ENCODE data around the gene FGF2. TPM values are rescaled to one million over a fixed set of nuclear protein-coding genes. Genes with fewer than 3 reads are reported as not detected.

Gene FGF2
- total RNA-seq, 1 donor from 2014 or later, result 5.5 TPM

Other genes starting within 250 kb of the FGF2 start
- not detected for gene IL21, start 205.8 kb upstream of the FGF2 start, total RNA-seq
- 6.8 TPM for gene BBS12, start 94.1 kb upstream of the FGF2 start, total RNA-seq
- 16.4 TPM for gene NUDT6, start 95.8 kb downstream of the FGF2 start, total RNA-seq